AML-193 (cell line): ENCODE results near the gene RIMKLA.
A peak's percentile ranks its signal among the peaks of the same experiment; 100 is the strongest.

ENCODE experiments used
- DNase-seq, 2 experiments: peaks; one replicate each; lab custom pipeline; 2025; lab: John Stamatoyannopoulos, UW

RIMKLA gene, protein sequence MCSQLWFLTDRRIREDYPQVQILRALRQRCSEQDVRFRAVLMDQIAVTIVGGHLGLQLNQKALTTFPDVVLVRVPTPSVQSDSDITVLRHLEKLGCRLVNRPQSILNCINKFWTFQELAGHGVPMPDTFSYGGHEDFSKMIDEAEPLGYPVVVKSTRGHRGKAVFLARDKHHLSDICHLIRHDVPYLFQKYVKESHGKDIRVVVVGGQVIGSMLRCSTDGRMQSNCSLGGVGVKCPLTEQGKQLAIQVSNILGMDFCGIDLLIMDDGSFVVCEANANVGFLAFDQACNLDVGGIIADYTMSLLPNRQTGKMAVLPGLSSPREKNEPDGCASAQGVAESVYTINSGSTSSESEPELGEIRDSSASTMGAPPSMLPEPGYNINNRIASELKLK

DNA sequence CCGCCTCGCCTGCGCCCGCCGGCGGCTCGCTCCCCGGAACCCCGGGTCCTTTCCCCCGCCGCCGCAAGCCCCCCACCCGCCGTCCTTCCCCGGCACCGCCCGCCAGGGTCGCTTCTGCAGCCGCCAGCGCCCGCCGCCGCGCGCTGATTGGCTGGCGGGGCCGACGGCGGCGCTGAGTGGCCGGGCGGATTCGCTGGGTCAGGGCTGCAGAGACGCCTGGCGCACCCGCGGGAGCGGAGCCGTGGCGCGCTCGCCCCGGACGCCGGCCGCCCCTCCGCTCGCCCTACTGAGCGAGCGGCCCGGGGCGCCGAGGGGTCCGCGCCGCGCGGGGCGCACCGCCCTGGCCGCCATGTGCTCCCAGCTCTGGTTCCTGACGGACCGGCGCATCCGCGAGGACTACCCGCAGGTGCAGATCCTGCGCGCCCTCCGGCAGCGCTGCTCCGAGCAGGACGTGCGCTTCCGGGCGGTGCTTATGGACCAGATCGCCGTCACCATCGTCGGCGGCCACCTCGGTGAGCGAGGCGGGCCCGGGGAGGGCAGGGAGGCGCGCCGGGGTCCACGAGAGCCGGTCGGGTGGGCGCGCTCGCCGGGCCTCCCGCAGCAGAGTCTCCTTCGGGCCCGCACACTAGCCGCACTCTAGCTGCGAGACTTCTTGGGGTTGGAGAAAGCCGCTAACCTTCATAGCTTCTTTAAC is at the start of gene RIMKLA:
Gene RIMKLA, plus strand, starts transcription at position 207 of the 694 bp plus-strand sequence. Its CDS starts 143 bp downstream, at position 350.
- no peak for DNase-seq

DNA sequence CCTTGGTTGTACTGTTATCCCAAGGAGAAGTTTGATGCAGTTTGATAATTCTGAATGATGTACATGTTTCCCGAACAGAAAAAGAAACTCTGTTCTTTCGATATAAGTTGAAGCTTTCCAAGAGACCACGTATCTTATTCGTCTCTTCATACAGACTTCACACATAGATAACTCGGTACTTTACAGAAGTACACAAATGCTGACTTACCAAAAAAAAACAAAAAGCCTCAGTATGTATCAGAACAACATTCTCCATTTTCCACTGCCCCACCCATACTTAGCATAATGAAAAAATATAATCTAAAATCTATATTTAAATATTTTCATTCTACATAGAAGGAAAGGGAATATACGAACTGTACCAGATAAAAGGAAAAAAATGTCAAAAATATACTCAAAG is 47.7 kb upstream of the RIMKLA start:
- DNase-seq, result no peak

DNA sequence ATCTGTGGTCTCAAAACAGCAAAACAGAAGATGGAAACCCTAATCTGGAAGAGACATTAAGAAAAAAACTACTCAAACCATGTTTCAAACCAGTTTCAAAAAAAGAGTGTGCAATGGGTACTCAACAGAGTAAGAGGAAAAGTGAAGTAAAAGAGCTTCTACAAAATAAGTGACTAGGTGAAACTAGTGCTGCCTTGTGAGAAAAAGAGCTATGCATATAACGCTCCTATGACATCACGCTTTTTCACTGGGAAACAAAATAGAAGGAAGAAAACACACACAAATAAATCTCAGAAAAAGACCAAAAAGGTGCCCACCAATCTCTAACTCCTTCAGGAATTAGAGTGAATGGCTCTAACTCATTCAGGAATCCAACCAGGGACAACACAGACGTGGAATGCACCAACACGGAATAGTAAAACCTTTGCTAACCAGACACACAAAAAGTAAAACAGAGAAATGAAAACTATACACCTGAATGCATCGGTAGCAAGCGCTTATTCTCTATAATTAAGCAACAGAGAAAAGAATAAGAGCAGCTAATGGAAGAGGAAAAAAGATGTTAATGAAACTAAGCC is 46.8 kb upstream of the RIMKLA start:
- peak in 1 of 2 experiments; percentile 13 for DNase-seq

DNA sequence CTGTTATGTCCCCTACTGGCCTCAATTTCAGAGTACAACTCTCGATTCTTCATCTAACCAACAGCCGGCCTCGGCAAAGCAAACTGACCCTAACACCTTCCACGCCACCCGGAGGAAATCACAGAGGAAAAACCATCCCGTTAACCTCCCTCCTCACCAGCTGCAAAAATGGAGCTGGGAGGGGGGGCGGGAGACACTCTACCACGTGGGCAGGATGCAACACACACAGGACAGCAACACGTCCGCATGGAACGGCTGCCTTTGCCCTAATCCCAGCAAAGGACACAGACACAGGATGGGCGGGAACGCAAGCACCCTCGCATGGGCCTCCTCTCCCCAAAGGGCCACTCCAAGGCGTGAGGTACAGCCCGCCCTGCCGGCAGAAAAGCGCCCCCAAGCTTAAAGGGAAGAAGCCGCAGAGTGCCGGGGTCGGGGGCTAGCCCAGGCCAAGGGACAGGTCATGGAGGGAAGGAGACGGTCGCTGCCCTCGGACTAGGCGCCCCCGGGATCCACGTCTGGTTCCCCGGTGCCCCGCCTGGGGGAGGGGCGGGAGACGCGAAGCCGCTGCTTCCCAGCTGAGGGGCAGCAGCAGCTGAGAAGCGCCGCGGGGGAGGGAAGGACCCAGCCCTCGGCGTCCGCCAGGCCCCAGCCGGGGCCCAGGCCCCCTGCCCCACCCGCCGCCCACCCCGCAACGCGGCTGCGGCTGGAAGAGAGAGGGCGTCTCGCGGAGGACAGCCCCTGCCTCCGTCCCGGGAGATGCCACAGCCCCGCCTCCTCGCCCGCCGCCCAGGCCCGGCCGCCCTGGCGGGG is 46.1 kb upstream of the RIMKLA start:
- DNase-seq, result no peak

DNA sequence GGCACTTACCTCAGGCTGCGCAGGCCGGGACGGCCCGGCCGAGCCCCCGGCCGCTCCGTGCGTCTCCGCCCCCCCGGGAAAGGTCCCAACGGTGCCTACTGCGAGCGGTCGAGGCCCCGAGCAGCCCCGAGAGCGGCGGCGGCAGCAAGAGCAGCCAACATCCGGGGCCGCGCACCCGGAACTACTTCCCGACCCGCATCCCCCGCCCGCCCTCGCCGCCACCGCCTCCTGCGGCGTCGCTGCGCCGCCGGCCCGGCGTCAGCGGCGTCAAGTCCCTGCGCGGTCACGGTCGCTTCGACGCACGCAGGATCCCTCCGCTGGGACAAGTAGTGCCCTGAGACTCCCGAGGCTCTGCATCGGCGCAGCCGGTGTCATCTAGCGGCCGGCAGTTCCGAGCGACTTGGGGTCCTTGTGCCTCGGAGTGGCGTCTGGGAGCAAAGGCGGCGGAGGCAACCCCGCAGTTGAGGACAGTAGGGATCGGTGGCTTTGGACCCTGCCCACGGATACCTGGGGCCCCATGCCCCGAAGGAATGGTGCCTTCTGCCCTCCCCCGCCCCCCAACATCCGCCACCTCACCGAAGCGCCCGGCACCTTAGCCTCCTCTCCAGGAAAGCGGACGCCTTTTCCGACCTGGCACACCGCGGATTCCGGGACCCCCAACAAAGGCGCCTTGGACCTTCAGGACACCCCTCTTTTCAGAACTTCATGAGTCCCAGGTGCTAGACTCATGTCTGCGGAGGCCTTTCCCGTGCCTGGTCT is 45.4 kb upstream of the RIMKLA start, which contains the start of gene FOXJ3:
Gene FOXJ3, minus strand, starts transcription at position 186 of the 759 bp plus-strand sequence. CDS start 24,142 bp downstream, outside the sequence.
- DNase-seq, result peak; percentile 76 to 77

DNA sequence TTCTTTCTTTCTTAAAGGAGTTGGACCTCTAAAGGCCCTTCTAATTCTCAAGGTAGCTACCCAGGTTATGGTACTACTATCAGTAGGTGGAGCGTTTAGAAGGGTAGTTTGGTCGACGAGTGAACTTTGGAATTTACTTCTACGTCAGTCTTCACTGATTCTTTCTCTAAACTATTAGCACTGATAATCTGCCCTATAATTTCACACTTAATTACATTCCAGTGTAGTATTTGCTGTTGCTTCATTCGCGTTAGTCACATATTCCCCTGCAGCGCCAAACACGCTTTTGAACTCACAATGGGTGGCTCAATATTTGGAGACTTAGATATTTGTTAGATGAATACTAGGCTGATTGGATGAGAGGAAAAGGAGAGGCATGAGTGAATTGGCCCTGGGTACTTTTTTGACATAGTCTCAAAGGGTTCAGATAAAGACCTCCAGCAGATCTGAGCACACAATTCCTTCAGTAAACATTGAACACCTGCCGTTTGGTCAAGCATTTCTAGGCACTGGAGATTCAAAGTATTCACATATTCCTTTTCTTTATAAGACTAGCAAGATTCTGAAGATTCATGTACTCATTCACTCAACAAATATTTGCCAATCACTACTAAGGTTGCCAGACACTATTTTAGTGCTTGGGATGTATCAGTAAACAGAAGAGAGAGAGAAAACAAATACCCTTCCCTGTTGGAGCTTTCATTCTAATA is 44.6 kb upstream of the RIMKLA start:
- no peak for DNase-seq

DNA sequence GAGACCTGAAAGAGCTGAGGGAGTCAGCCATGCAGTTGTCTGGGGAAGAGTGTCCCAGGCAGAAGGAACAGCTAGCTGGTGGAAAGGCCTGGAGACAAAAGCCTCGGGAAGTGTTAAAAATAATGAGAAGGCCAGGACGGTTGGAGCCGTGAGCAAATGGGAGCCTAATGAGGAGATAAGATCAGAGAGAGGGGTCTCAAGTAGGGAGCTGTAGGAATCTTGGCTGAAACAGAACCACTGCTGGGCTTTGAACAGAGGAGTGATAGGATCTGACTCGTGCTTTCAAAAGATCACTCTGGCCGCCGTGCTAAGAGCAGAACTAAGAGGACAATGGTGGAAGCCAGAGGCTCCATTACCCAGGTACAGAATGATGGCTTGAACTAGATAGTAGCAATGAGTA is 43.6 kb upstream of the RIMKLA start:
- no peak for DNase-seq

DNA sequence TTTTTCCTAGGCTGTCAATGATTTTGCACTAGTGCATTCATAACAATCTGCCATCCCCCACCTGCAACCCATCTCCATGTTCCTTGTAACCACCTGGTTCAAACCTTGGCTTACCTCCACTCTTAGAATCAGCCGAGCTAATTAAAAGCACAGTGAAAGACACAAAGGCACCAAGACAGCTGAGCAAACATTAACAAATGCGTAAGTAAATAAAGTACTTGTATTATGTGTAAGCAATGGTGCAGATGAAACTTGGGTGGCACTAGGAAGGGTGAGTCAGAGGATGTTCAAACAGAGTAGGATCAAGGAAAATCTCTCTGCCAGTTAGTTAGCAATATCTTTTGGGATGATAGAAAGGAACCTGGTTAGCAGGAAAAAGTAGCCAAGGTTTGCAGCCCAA is 40.5 kb upstream of the RIMKLA start:
- no peak for DNase-seq

DNA sequence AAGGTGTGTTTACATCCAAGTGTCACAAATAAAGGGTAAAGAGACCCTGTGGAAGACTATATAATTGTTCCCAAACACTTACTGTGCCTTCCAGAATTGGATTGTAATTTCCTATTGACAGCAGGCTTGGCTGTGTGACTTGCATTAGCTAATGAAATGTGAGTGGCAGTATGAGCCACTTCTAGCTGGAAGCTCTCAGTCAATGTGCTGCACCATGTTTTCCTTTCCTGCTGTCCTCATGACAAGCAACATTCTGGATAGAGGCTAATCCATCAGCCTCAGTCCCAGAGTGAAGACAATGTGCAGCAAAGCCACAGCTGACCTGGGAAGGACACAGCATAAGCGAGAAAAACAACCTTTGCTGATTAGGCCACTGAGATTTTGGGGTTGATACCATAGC is 39.7 kb upstream of the RIMKLA start:
- DNase-seq, result no peak

DNA sequence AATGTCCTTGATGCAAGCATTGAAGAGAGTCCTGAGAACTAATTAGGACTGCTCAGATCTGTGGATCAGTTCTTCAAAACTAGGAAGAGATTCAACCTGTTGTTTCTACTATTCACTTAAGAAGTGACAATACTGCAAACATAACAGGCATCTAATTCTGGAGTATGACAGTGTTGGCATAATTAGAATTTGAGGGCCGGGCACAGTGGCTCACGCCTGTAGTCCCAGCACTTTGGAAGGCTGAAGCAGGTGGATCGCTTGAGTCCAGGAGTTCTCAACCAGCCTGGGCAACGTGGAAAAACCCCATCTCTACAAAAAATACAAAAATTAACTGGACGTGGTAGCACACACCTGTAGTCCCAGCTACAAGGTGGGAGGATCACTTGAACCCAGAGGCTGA is 37.5 kb upstream of the RIMKLA start:
- DNase-seq, result no peak

DNA sequence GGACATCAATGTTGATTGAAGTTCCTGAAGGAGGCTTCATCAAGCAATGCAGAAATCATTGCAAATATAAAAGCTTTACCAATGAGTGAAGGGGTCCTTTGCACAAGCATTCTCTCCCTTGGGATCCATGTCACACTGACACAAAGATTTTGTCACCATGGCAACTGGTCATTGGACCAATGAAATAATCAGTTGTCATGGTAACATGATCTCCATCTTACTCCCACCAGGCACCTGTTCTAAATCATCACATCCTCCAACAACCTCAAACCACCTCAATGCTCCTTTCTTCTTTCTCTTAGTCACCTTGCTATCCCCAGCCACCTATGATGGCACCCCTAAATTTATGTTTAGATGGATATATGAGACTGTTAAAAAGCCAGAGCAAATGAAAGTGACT is 32.1 kb upstream of the RIMKLA start:
- DNase-seq, result no peak

DNA sequence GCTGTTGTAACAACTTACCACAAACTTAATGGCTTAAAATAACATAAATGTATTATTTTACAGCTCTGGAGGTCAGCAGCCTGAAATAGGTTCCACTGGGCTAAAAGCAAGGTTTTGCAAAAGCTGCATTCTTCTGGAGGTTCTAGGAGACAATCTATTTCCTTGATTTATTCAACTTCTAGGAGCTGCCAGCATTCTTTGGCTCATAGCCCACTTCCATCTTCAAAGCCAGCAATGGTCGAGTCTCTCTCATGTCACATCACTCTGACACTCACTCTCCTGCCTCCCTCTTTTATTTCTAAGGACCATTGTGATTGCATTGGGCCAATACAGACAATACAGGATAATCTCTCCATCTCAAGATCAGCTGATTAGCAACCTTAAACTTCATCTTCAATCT is 30.5 kb upstream of the RIMKLA start:
- no peak for DNase-seq

DNA sequence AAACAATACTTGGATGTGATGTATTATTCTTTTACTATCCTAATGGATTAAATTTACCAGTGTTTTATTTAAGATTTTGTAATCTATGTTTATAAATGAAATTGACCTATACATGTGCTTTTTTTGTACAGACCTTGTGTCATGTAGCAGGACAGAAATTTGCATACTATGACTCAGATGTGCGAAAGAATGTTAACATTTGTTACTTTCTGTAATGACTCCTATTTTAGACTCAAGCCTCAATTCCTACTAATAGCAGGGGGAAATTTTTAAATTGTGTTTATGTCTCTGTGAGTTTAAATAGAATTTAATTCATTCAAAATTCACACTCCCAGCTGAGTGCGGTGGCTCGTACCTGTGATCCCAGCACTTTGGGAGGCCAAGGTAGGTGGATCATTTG is 21.8 kb upstream of the RIMKLA start:
- no peak for DNase-seq

DNA sequence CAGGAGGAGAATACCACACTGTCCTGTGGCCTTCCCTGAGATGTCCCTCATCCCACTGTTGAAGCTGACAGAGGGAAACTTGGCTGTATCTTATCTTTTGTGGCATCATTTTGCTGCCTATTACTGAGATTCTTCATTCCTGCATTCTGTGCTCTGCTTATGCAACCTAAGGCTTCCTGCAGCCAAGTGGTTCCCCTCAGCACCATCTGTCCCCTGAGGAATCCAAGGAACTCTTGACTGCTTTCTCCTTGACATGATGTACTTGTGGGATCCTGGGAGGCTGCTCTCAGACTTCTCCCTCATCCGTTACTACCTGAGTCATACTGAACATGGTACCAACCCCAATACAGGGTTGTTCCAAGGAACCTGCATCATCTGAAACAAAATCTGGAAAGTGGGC is 21.1 kb upstream of the RIMKLA start:
- DNase-seq, result no peak

DNA sequence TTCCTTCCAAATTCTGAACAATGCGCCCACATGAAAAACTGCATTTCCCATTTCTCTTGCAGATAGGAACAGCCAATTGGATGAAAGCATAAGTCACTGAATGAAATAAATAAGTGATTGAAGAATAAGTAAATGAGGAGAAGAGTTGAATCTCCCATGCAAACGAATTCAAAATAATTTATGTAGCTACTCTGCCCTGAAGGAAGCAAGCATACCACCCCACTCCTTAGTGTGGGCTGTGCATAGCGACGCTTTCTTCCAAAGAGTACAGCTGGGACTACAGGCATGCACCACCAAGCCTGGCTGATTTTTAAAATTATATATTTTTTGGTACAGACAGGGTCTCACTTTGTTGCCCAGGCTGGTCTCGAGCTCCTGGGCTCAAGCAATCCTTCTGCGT is 16.5 kb upstream of the RIMKLA start:
- DNase-seq, result no peak

DNA sequence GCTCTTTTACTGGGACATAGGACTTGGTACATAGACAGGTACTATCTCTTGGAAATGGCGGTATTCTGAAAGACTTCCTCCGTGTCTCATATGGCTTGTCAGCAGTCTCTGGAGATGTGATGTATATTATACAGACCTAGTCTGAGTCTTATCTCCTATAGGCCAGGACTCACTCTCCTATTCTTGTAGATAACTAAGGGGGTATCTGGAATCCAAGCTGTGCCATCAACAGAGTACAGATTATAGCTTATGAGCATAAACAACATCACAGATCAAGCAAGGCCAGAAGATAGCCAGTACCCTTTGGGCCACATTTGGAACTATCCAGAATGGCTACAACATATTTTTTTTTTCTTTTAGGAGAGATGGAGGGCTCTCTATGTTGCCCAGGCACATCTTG is 16.1 kb upstream of the RIMKLA start:
- DNase-seq, result no peak

DNA sequence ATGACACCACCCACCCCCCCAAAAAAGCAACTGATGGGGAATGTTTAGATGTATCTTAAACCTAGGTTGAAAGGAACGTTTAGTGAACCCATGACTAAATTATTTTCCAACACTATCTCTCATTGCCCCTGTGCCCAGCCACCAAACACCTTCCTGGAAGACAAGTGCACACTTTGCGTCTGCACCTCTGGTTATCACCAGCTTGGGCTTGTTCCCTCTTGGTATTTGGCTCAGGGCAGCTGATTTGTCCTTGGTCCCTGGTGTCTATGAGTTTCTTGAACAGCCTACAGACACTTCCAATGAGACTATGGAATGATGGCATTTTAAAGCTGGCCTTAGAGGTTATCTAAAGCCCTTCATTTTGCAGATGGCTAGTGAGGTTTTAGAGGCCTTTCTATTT is 15.5 kb upstream of the RIMKLA start:
- DNase-seq, result no peak

DNA sequence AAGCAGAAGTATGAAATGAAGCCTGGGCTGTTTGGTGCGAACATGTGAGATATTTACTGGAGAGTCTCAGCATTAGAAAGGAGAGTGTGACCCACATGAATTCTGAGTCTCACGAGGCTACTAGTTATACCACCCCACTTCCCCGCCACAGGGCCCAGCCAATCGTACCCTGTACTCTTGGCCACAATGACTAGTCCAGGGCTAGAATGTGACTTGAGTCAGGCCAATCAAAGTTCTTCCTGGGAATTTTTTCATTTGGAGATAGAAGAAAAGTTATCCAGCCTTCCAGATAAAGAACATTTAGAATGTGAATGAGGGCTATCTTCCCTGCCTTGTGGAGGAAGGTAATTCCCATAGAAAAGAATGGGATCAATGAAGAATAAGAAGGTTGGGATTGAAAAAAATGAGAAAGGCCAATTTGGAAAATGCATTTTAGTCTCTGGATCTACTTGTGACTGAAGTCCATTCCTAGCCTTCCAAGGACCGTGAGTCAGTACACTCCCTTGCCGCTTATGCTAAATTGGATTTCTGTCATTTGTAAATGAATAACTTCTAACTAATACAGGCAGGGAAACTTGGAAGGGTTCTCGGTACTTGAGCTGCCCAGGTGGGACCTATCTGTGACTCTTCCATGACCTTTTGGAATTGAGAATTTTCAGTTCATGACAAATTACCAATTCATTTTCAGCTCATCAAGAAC is 12.3 kb upstream of the RIMKLA start:
- DNase-seq, result no peak

DNA sequence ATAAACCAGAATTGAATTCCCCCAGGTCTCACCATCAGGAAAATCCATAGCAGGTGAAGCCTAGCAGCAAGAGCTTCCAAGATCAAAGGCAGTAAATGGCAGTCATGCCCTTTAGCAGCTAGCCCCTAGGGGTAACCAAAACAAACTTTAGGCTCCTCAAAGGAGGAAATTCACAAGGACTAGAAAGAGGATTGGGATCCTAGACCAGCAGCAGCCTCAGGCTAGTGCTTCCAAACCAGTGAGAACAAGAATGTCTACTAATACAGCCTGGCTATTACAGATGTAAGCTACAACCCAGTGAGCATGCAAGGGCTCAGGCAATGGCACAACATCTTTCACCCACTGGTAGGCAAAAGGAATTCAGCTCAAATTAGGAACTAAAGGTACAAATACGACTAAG is 11.1 kb upstream of the RIMKLA start:
- DNase-seq, result no peak

DNA sequence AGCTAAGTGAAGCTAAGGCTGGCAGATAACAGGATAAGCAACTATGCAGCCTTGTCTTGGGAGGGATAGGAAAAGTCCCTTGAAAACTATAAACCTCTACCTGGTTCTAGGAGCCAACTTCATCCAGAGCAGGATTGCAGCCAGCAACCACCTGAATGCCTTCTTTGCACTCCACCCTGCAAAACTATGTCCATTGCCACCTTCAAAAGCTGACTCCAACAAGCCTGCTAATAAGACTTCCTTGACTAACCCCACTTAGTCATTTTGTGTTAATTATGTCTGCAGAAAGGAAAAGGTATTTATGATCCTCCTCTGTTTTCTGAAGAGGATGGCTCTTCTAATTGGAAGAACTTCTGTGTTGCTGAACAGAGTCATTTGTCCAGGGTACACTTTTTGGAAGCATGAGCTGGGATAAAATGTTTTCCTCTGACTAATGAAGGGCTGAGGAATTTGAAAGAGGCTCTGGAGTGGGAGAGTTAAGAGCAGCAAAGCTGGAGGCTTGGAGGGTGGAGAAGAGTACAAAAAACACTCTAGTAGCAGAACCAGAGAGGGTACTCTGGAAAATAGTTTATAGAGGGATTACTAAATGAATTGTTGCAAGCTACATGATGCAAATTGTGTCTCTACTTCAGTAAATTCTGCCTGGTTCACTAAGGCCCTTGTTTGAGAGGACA is 9.6 kb upstream of the RIMKLA start:
- no peak for DNase-seq
